ENCODE data around the gene NPTX2. TPM values are rescaled to one million over a fixed set of nuclear protein-coding genes. Genes with fewer than 3 reads are reported as not detected.

The NPTX2 gene
- total RNA-seq, 4 donors from 2014 or later = 2.2 to 14.9 (median 7.1) TPM

GRCh38 chr7:98599886-98600285, 17.2 kb upstream of the NPTX2 start:
- ATAC-seq (ENCODE audit: low FRiP score) (no peak), DNase-seq (ENCODE audit: low spot score) (no peak)
- TF ChIP-seq CTCF (IDR thresholded peaks at IDR 0.05) = no peak

- DNase-seq (ENCODE audit: low spot score) = no peak
- no peak for TF ChIP-seq CTCF (IDR thresholded peaks at IDR 0.05)
- ATAC-seq (ENCODE audit: low FRiP score) = no peak
These were observed 14.2 kb upstream of the NPTX2 start for GRCh38 chr7:98602755-98603398.

- no peak for DNase-seq (ENCODE audit: low spot score)
- no peak for ATAC-seq (ENCODE audit: low FRiP score)
- no peak for TF ChIP-seq CTCF (IDR thresholded peaks at IDR 0.05)
These were observed 13.7 kb upstream of the NPTX2 start for GRCh38 chr7:98603399-98603788.

GRCh38 chr7:98613601-98614425, 3.3 kb upstream of the NPTX2 start:
- no peak for DNase-seq (ENCODE audit: low spot score)
- no peak for TF ChIP-seq CTCF (IDR thresholded peaks at IDR 0.05)
- no peak for ATAC-seq (ENCODE audit: low FRiP score)

GRCh38 chr7:98616381-98617050, 569 bp upstream of the NPTX2 start:
- ATAC-seq (ENCODE audit: low FRiP score) (no peak), DNase-seq (ENCODE audit: low spot score) (no peak)
- no peak for TF ChIP-seq CTCF (IDR thresholded peaks at IDR 0.05)

GRCh38 chr7:98617960-98618418, 904 bp downstream of the NPTX2 start:
- DNase-seq (ENCODE audit: low spot score) (no peak), ATAC-seq (ENCODE audit: low FRiP score) (no peak)
- no peak for TF ChIP-seq CTCF (IDR thresholded peaks at IDR 0.05)
